Esophagus squamous epithelium (tissue), 5 donors: Measurements from ENCODE around the gene FMO4. TPM values are rescaled to one million over a fixed set of nuclear protein-coding genes. Genes with fewer than 3 reads are reported as not detected.
"Not testable (repeated sequence)": the region's sequence is repeated elsewhere in the genome, so short reads cannot be mapped to it uniquely, and the experiment has no call there.

ENCODE experiments used
- DNase-seq: peaks from one replicate; lab custom pipeline; 2025; lab: John Stamatoyannopoulos, UW
- H3K27ac ChIP-seq, 4 donors: fragments of 200-600 bp; sonication (generic); one replicate each; pipeline ENCODE4 v1.5.1; 2016 to 2019; ENCODE audit warnings: mild to moderate bottlenecking in 1 of 4
- H3K27me3 ChIP-seq, 4 donors: fragments of 200-600 bp; sonication (generic); 1 replicate in 3 of 4; 2 replicates in 1 of 4; pipeline versions ENCODE4 v1.5.1 to v1.6.0; 2017 to 2021; ENCODE audit warnings: antibody characterized with exemption in 1 of 4
- H3K36me3 ChIP-seq, 3 donors: fragments of 200-600 bp; sonication (generic); one replicate each; pipeline ENCODE4 v1.5.1; 2016 to 2019
- H3K4me1 ChIP-seq, 3 donors: fragments of 200-600 bp; sonication (generic); one replicate each; pipeline ENCODE4 v1.5.1; 2017 to 2019
- H3K4me3 ChIP-seq, 4 donors: fragments of 200-600 bp; sonication (generic); 1 replicate in 3 of 4; 2 replicates in 1 of 4; pipeline ENCODE4 v1.5.1; 2016 to 2019; ENCODE audit warnings: mild to moderate bottlenecking in 2 of 4, moderate library complexity in 1 of 4
- H3K9me3 ChIP-seq, 3 donors: fragments of 200-600 bp; sonication (generic); one replicate each; pipeline ENCODE4 v1.5.1; 2016 to 2019
- POLR2A ChIP-seq, 4 donors: fragments of 450-650 bp; IDR thresholded peaks; one replicate each; pipeline ENCODE4 v1.6.1; 2017; ENCODE audit warnings: antibody characterized with exemption in 4 of 4, mild to moderate bottlenecking in 4 of 4, moderate library complexity in 3 of 4
- WGBS, 2 donors: methylation state at CpG; one replicate each; pipeline ENCODE4 v1.1.5; 2018; 5-methylcytosine and 5-hydroxymethylcytosine counted together
- intact Hi-C: fragments of 100-400 bp; cut with DNase I; formaldehyde crosslinking; loops from one replicate; pipeline ENCODE4 v1.15.0; 2022
- small RNA-seq, 4 donors: library from RNA; depleted of rRNA; stranded (forward); fragments of <200 nt; gene quantifications; one replicate each; pipeline ENCODE3, GENCODE V24; 2016
- total RNA-seq, 4 donors: library from RNA; depleted of rRNA; stranded (reverse); fragments of >200 nt; gene quantifications; one replicate each; pipeline ENCODE4 v1.1.0, GENCODE V29; 2016
- TF ChIP-seq, protein P1 (sequence below), 6 experiments: fragments of 450-650 bp in 4 of 6; fragments of 200-600 bp in 2 of 6; sonication (generic) in 2 of 6; IDR thresholded peaks; one replicate each; pipeline ENCODE4 v1.5.1; 2016 to 2019; ENCODE audit warnings: antibody characterized with exemption in 6 of 6, mild to moderate bottlenecking in 4 of 6, moderate library complexity in 4 of 6
- donor health status: DM: yes; HTN: yes; CAD: no.

Gene FMO4
- total RNA-seq, 4 donors from 2014 or later: 1.3 to 9.1 (median 4.6) TPM

- no peak for TF ChIP-seq POLR2A (IDR thresholded peaks at IDR 0.05)
- TF ChIP-seq, protein P1, sequence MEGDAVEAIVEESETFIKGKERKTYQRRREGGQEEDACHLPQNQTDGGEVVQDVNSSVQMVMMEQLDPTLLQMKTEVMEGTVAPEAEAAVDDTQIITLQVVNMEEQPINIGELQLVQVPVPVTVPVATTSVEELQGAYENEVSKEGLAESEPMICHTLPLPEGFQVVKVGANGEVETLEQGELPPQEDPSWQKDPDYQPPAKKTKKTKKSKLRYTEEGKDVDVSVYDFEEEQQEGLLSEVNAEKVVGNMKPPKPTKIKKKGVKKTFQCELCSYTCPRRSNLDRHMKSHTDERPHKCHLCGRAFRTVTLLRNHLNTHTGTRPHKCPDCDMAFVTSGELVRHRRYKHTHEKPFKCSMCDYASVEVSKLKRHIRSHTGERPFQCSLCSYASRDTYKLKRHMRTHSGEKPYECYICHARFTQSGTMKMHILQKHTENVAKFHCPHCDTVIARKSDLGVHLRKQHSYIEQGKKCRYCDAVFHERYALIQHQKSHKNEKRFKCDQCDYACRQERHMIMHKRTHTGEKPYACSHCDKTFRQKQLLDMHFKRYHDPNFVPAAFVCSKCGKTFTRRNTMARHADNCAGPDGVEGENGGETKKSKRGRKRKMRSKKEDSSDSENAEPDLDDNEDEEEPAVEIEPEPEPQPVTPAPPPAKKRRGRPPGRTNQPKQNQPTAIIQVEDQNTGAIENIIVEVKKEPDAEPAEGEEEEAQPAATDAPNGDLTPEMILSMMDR (IDR thresholded peaks at IDR 0.05): no peak
- intact Hi-C loops: no loop called here
- WGBS, 2 donors: 69 to 88% methylated on average over 1 of the region's 1 CpG
- DNase-seq: no peak
- Histone ChIP-seq H3K4me3 (no peak overlapping the region), H3K27ac (no peak overlapping the region), H3K27me3 (no peaks in the 10 kb centered on the region), H3K36me3 (no peaks in the 10 kb centered on the region), H3K9me3 (no peaks in the 10 kb centered on the region), H3K4me1 (no peaks in the 10 kb centered on the region)
These were observed 65.9 kb downstream of the FMO4 start for GRCh38 chr1:171379846-171380245.

GRCh38 chr1:171381866-171382210 is 67.9 kb downstream of the FMO4 start:
- no peak overlapping the region for H3K4me3 ChIP-seq
- no peaks in the 10 kb centered on the region for H3K27me3 ChIP-seq
- H3K27ac ChIP-seq: no peak overlapping the region
- TF ChIP-seq, protein P1 (IDR thresholded peaks at IDR 0.05): no peak
- no peak for TF ChIP-seq POLR2A (IDR thresholded peaks at IDR 0.05)
- WGBS, 2 donors: 83 to 91% methylated on average over 5 to 9 of the region's 11 CpGs
- no peaks in the 10 kb centered on the region for H3K36me3 ChIP-seq
- no peak for DNase-seq
- no peaks in the 10 kb centered on the region for H3K9me3 ChIP-seq
- intact Hi-C loops: no loop called here
- no peaks in the 10 kb centered on the region for H3K4me1 ChIP-seq

- Histone ChIP-seq H3K4me1 (no peaks in the 10 kb centered on the region), H3K36me3 (no peaks in the 10 kb centered on the region), H3K9me3 (no peaks in the 10 kb centered on the region), H3K4me3 (no peak overlapping the region), H3K27ac (no peak overlapping the region), H3K27me3 (no peaks in the 10 kb centered on the region)
- intact Hi-C loops: no loop called here
- no peak for TF ChIP-seq POLR2A (IDR thresholded peaks at IDR 0.05)
- TF ChIP-seq, protein P1 (IDR thresholded peaks at IDR 0.05): no peak
- 41 to 89% methylated on average over 2 of the region's 2 CpGs for WGBS, 2 donors
- DNase-seq: no peak
These were observed 70.5 kb downstream of the FMO4 start for GRCh38 chr1:171384496-171384895.

DNA sequence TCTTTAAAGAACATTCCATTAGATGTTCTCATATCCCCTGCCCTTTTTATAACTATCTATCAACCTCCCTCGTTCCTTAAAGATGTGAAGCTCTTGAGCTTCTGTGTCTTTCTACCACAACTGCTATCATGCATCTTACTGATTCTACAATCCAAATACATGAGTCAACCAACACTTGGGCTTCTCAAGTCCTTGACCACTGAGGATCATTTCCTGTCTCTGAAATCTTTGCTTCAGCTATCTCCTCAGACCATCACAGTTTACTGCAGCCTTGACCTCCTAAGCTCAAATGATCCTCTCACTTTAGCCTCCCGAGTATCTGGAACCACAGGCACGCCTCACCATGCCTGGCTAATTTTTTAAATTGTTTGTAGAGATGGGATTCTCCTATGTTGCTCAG is 75.2 kb downstream of the FMO4 start:
- Histone ChIP-seq H3K4me1 (no peaks in the 10 kb centered on the region), H3K4me3 (no peak overlapping the region), H3K9me3 (no peaks in the 10 kb centered on the region), H3K27me3 (no peaks in the 10 kb centered on the region), H3K36me3 (no peaks in the 10 kb centered on the region), H3K27ac (no peak overlapping the region)
- intact Hi-C loops: no loop called here
- TF ChIP-seq POLR2A (IDR thresholded peaks at IDR 0.05): no peak
- TF ChIP-seq, protein P1 (IDR thresholded peaks at IDR 0.05): no peak
- 74 to 77% methylated on average over 3 of the region's 3 CpGs for WGBS, 2 donors
- DNase-seq: no peak

DNA sequence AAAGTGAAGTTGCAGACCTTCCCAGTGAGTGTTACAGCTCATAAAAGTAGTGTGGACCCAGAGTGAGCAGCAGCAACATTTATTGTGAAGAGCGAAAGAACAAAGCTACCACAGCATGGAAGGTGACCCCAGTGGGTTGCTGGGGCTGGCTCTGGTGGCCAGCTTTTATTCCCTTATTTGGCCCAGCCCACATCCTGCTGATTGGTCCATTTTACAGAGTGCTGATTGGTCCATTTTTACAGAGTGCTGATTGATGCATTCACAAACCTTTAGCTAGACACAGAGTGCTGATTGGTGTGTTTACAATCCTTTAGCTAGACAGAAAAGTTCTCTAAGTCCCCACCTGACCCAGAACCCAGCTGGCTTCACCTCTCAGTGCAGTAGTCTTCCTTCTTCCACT is 76.8 kb downstream of the FMO4 start:
- H3K27me3 ChIP-seq, H3K27ac ChIP-seq, DNase-seq, H3K36me3 ChIP-seq, H3K9me3 ChIP-seq, H3K4me3 ChIP-seq, H3K4me1 ChIP-seq, intact Hi-C loops: not testable (repeated sequence)
- 100% methylated on average over 1 of the region's 1 CpG for WGBS, 2 donors

Small RNAs within 50 kb of the gene (small RNA-seq; reads per million reads assigned to genes)
- gene SRP14P4: 0 reads per million in 4 donors

Other genes starting within 250 kb of the FMO4 start
- 1 to 10 TPM in 3 of 4 donors, under 1 TPM in 1; 0.45 to 8.6 (median 2.6) TPM for gene FMO3, start 223.3 kb upstream of the FMO4 start, total RNA-seq
- gene FMO2, start 128.9 kb upstream of the FMO4 start, total RNA-seq: 100 to 1,000 TPM in 1 of 4 donors, 10 to 100 TPM in 3; 53.4 to 146 (median 68.8) TPM
- 1 to 10 TPM in 3 of 4 donors, under 1 TPM in 1; 0.18 to 7.2 (median 2.0) TPM for gene FMO1, start 65.7 kb upstream of the FMO4 start, total RNA-seq
- gene PRRC2C, start 171.3 kb downstream of the FMO4 start, total RNA-seq: 100 to 1,000 TPM in 1 of 4 donors, 10 to 100 TPM in 3; 59.7 to 114 (median 88.0) TPM